Measurements from ENCODE around the gene SLC41A3. TPM values are rescaled to one million over a fixed set of nuclear protein-coding genes. Genes with fewer than 3 reads are reported as not detected.

Gene SLC41A3
- total and polyA plus RNA-seq, 2 of the 4 experiments (the other 2 are of a cell fraction), result 30.5 to 43.5 TPM

DNA sequence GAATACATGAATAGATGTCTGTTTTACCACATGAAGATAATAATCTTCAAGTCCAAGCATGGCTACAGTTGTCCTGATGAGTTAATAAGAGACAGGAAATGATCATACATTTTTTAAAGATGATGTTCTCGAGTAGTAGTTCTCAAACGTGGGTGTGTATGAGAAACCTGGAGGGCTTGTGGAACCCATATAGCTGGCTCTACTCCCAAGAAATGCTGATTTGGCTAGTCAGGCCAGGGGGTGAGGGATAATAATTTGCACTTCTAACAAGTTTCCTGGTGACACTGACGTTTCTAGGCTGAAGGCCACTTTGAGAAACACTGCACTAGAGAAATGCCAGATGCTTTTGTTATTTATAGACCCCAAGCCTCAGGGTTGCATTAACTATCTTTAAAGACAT is 78.0 kb downstream of the SLC41A3 start:
- no peak overlapping the region for H3K9ac ChIP-seq (ENCODE audit: low read depth, low read length)
- no peak overlapping the region for H3K4me2 ChIP-seq (ENCODE audit: low read depth, low read length)
- no peak overlapping the region for H4K91ac ChIP-seq (ENCODE audit: insufficient read depth, low read depth, low read length)
- H4K8ac ChIP-seq (ENCODE audit: low read depth in 2 of 2, low read length in 2 of 2), result no peak overlapping the region
- no peak overlapping the region for H3K4me3 ChIP-seq (ENCODE audit: insufficient read depth, low read depth, low read length)
- H3K9me3 ChIP-seq (ENCODE audit: control insufficient read depth, insufficient read depth, low read length), result no peaks in the 10 kb centered on the region
- TF ChIP-seq RFX5 (IDR thresholded peaks at IDR 0.05; ENCODE audit: low read depth, low read length), result peak; percentile 80; the same call in 1 of the 2 replicates
- peak; percentile 67 for TF ChIP-seq MAFK (IDR thresholded peaks at IDR 0.05; ENCODE audit: low read depth, low read length)
- TF ChIP-seq, protein P1, sequence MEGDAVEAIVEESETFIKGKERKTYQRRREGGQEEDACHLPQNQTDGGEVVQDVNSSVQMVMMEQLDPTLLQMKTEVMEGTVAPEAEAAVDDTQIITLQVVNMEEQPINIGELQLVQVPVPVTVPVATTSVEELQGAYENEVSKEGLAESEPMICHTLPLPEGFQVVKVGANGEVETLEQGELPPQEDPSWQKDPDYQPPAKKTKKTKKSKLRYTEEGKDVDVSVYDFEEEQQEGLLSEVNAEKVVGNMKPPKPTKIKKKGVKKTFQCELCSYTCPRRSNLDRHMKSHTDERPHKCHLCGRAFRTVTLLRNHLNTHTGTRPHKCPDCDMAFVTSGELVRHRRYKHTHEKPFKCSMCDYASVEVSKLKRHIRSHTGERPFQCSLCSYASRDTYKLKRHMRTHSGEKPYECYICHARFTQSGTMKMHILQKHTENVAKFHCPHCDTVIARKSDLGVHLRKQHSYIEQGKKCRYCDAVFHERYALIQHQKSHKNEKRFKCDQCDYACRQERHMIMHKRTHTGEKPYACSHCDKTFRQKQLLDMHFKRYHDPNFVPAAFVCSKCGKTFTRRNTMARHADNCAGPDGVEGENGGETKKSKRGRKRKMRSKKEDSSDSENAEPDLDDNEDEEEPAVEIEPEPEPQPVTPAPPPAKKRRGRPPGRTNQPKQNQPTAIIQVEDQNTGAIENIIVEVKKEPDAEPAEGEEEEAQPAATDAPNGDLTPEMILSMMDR (conservative IDR thresholded peaks at IDR 0.05; ENCODE audit: low read depth, low read length), result no peak
- H3K14ac ChIP-seq (replicated peaks; ENCODE audit: low read depth, low read length), result no peak overlapping the region
- H2AK5ac ChIP-seq (ENCODE audit: low read depth, low read length), result no peak overlapping the region
- H2BK15ac ChIP-seq (ENCODE audit: low read depth, low read length), result no peak overlapping the region
- DNase-seq (peak; percentile 82), ATAC-seq (ENCODE audit: low read depth) (peak; percentile 64)
- H3K27me3 ChIP-seq (ENCODE audit: control insufficient read depth, insufficient read depth, low read length), result no peaks in the 10 kb centered on the region
- dilution Hi-C loops (cut with HindIII; ENCODE audit: low sequenced_read_pairs, unreplicated experiment), result no loop called here
- peaks cover 2% of the 10 kb centered on the region; the same call in 1 of the 2 replicates for H3K4me1 ChIP-seq (ENCODE audit: control insufficient read depth, insufficient read depth, low read length)
- no peak overlapping the region for H2BK120ac ChIP-seq (ENCODE audit: low read depth, low read length)
- ChIA-PET POLR2A (ENCODE audit: unreplicated experiment) (no interaction called here), CTCF (no interaction called here)
- H4K20me1 ChIP-seq (ENCODE audit: insufficient read depth, low read length), result no peaks in the 10 kb centered on the region
- H2BK20ac ChIP-seq (ENCODE audit: low read depth, low read length), result no peak overlapping the region
- no peak overlapping the region for H2AK9ac ChIP-seq (replicated peaks; ENCODE audit: low read depth, low read length, poor library complexity)
- no peak overlapping the region for H2AFZ ChIP-seq (replicated peaks; ENCODE audit: low read length, poor library complexity)
- no peak overlapping the region for H3K27ac ChIP-seq (ENCODE audit: insufficient read depth, low read length)
- no peak overlapping the region for H3K56ac ChIP-seq (ENCODE audit: extremely low read depth, insufficient read depth, low read length)
- H3K4ac ChIP-seq (ENCODE audit: low read depth, low read length), result no peak overlapping the region
- WGBS, 2 experiments (ENCODE audit: extremely low coverage in 2 of 2, insufficient read length in 1 of 2), result no CpG with 5 or more reads among the region's 3 CpGs
- H3K79me1 ChIP-seq (ENCODE audit: low read depth in 1 of 2, low read length in 2 of 2), result no peaks in the 10 kb centered on the region
- no peak overlapping the region for H2BK5ac ChIP-seq (ENCODE audit: low read depth, low read length, poor library complexity, severe bottlenecking)
- peaks cover 11% of the 10 kb centered on the region for H3K9me1 ChIP-seq (ENCODE audit: insufficient read depth, low read length)
- BruUV-seq (replicated peaks), result no TSS peak
- intact Hi-C loops (cut with micrococcal nuclease), result no loop called here
- H4K5ac ChIP-seq (ENCODE audit: low read depth, low read length), result no peak overlapping the region
- H3K18ac ChIP-seq (ENCODE audit: low read depth, low read length), result no peak overlapping the region
- no peak overlapping the region for H3K23ac ChIP-seq (ENCODE audit: low read depth, low read length)
- H3K36me3 ChIP-seq (ENCODE audit: control insufficient read depth, insufficient read depth, low read length), result peaks cover 8% of the 10 kb centered on the region
- in situ Hi-C loops (cut with MboI; ENCODE audit: low sequenced_read_pairs), result no loop called here

Data from IMR-90 (cell line).